ENCODE results near the gene GRIFIN.

GRIFIN gene

GRCh38 chr7:2500701-2501100 lies 24.5 kb upstream of the GRIFIN start:
- Histone ChIP-seq H3K23ac (ENCODE audit: low read length) (no peak overlapping the region), H3K79me2 (ENCODE audit: control insufficient read depth, insufficient read depth, low read length, poor library complexity) (no peaks in the 10 kb centered on the region), H2AFZ (ENCODE audit: insufficient read depth, low read length, poor library complexity) (no peak overlapping the region), H3K18ac (ENCODE audit: low read length) (no peak overlapping the region), H3K4me3 (ENCODE audit: low read depth, low read length) (no peak overlapping the region), H4K91ac (ENCODE audit: low read depth, low read length) (no peak overlapping the region), H2AK5ac (ENCODE audit: low read length) (no peak overlapping the region), H3K36me3 (ENCODE audit: control insufficient read depth in 1 of 2, insufficient read depth in 2 of 2, low read length in 2 of 2) (no peaks in the 10 kb centered on the region), H3K14ac (ENCODE audit: low read length) (no peak overlapping the region), H4K12ac (ENCODE audit: low read depth, low read length) (no peak overlapping the region), H3K27ac (ENCODE audit: low read depth, low read length) (no peak overlapping the region), H3K9me3 (ENCODE audit: insufficient read depth, low read depth, low read length) (no peaks in the 10 kb centered on the region), H3K4me1 (ENCODE audit: control insufficient read depth in 1 of 2, insufficient read depth in 2 of 2, low read length in 2 of 2) (peaks cover 0 to 4% of the 10 kb centered on the region in 2 experiments), H3K4ac (ENCODE audit: low read depth, low read length) (no peak overlapping the region), H4K8ac (ENCODE audit: low read depth, low read length) (no peak overlapping the region), H3K27me3 (ENCODE audit: insufficient read depth, low read length) (no peaks in the 10 kb centered on the region), H2BK12ac (ENCODE audit: low read length) (no peak overlapping the region), H2BK120ac (ENCODE audit: insufficient read depth, low read length, poor library complexity) (no peak overlapping the region), H3K4me2 (ENCODE audit: low read length) (no peak overlapping the region), H2BK5ac (ENCODE audit: low read depth, low read length, poor library complexity) (no peak overlapping the region), H3K79me1 (ENCODE audit: low read length) (no peaks in the 10 kb centered on the region), H3K9ac (ENCODE audit: low read length) (no peak overlapping the region)
- no peak for DNase-seq
- no CpG with 5 or more reads among the region's 12 CpGs for WGBS (ENCODE audit: extremely low coverage, insufficient coverage, insufficient read length)

- H3K23ac ChIP-seq (ENCODE audit: low read length) = no peak overlapping the region
- no peak overlapping the region for H4K12ac ChIP-seq (ENCODE audit: low read depth, low read length)
- no peak overlapping the region for H2BK120ac ChIP-seq (ENCODE audit: insufficient read depth, low read length, poor library complexity)
- no peaks in the 10 kb centered on the region for H3K79me1 ChIP-seq (ENCODE audit: low read length)
- no peak overlapping the region for H3K18ac ChIP-seq (ENCODE audit: low read length)
- no peaks in the 10 kb centered on the region for H3K36me3 ChIP-seq (ENCODE audit: control insufficient read depth in 1 of 2, insufficient read depth in 2 of 2, low read length in 2 of 2)
- H3K27ac ChIP-seq (ENCODE audit: low read depth, low read length) = no peak overlapping the region
- H3K4me3 ChIP-seq (ENCODE audit: low read depth, low read length) = no peak overlapping the region
- H4K91ac ChIP-seq (ENCODE audit: low read depth, low read length) = no peak overlapping the region
- no CpG with 5 or more reads among the region's 27 CpGs for WGBS (ENCODE audit: extremely low coverage, insufficient coverage, insufficient read length)
- H3K4me1 ChIP-seq (ENCODE audit: control insufficient read depth in 1 of 2, insufficient read depth in 2 of 2, low read length in 2 of 2) = peaks cover 0 to 4% of the 10 kb centered on the region in 2 experiments
- no peaks in the 10 kb centered on the region for H3K27me3 ChIP-seq (ENCODE audit: insufficient read depth, low read length)
- no peak for DNase-seq
- H2AFZ ChIP-seq (ENCODE audit: insufficient read depth, low read length, poor library complexity) = no peak overlapping the region
- no peaks in the 10 kb centered on the region for H3K9me3 ChIP-seq (ENCODE audit: insufficient read depth, low read depth, low read length)
- H2AK5ac ChIP-seq (ENCODE audit: low read length) = no peak overlapping the region
- H3K4ac ChIP-seq (ENCODE audit: low read depth, low read length) = no peak overlapping the region
- no peaks in the 10 kb centered on the region for H3K79me2 ChIP-seq (ENCODE audit: control insufficient read depth, insufficient read depth, low read length, poor library complexity)
- H3K14ac ChIP-seq (ENCODE audit: low read length) = no peak overlapping the region
- no peak overlapping the region for H3K4me2 ChIP-seq (ENCODE audit: low read length)
- H4K8ac ChIP-seq (ENCODE audit: low read depth, low read length) = no peak overlapping the region
- no peak overlapping the region for H2BK5ac ChIP-seq (ENCODE audit: low read depth, low read length, poor library complexity)
- H3K9ac ChIP-seq (ENCODE audit: low read length) = no peak overlapping the region
- no peak overlapping the region for H2BK12ac ChIP-seq (ENCODE audit: low read length)
These were observed 23.7 kb upstream of the GRIFIN start for GRCh38 chr7:2499719-2500430.

DNA sequence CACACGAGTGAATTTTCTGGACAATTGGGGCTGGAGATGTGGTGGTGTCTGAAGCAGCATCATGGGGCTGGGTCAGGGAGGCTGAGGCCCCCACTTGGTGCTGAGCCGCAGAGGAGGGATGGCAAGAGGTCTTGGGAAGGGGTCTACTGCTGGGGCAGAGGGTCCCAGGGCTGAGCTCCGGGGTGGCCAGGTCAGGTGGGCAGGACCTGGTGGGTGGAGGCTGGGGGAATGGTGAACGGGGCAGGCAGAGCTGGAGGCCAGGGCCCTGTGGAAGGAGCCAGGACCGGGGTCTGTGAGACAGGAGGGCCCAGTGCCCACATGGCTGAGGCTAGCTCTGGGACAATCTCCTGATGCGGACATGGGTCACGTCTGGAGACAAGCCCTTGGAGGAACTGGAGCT lies 23.0 kb upstream of the GRIFIN start:
- no peak overlapping the region for H4K12ac ChIP-seq (ENCODE audit: low read depth, low read length)
- H2AFZ ChIP-seq (ENCODE audit: insufficient read depth, low read length, poor library complexity) = no peak overlapping the region
- H3K14ac ChIP-seq (ENCODE audit: low read length) = no peak overlapping the region
- H4K91ac ChIP-seq (ENCODE audit: low read depth, low read length) = no peak overlapping the region
- WGBS (ENCODE audit: extremely low coverage, insufficient coverage, insufficient read length) = no CpG with 5 or more reads among the region's 7 CpGs
- no peak overlapping the region for H3K27ac ChIP-seq (ENCODE audit: low read depth, low read length)
- H3K9me3 ChIP-seq (ENCODE audit: insufficient read depth, low read depth, low read length) = no peaks in the 10 kb centered on the region
- H3K4me3 ChIP-seq (ENCODE audit: low read depth, low read length) = no peak overlapping the region
- no peak overlapping the region for H3K4me2 ChIP-seq (ENCODE audit: low read length)
- no peak overlapping the region for H3K4ac ChIP-seq (ENCODE audit: low read depth, low read length)
- no peak overlapping the region for H2AK5ac ChIP-seq (ENCODE audit: low read length)
- no peaks in the 10 kb centered on the region for H3K27me3 ChIP-seq (ENCODE audit: insufficient read depth, low read length)
- H2BK120ac ChIP-seq (ENCODE audit: insufficient read depth, low read length, poor library complexity) = no peak overlapping the region
- DNase-seq = no peak
- H4K8ac ChIP-seq (ENCODE audit: low read depth, low read length) = no peak overlapping the region
- no peak overlapping the region for H3K18ac ChIP-seq (ENCODE audit: low read length)
- no peaks in the 10 kb centered on the region for H3K79me2 ChIP-seq (ENCODE audit: control insufficient read depth, insufficient read depth, low read length, poor library complexity)
- H3K9ac ChIP-seq (ENCODE audit: low read length) = no peak overlapping the region
- H3K23ac ChIP-seq (ENCODE audit: low read length) = no peak overlapping the region
- H2BK12ac ChIP-seq (ENCODE audit: low read length) = no peak overlapping the region
- H2BK5ac ChIP-seq (ENCODE audit: low read depth, low read length, poor library complexity) = no peak overlapping the region
- no peaks in the 10 kb centered on the region for H3K79me1 ChIP-seq (ENCODE audit: low read length)
- peaks cover 0 to 4% of the 10 kb centered on the region in 2 experiments for H3K4me1 ChIP-seq (ENCODE audit: control insufficient read depth in 1 of 2, insufficient read depth in 2 of 2, low read length in 2 of 2)
- H3K36me3 ChIP-seq (ENCODE audit: control insufficient read depth in 1 of 2, insufficient read depth in 2 of 2, low read length in 2 of 2) = no peaks in the 10 kb centered on the region

DNA sequence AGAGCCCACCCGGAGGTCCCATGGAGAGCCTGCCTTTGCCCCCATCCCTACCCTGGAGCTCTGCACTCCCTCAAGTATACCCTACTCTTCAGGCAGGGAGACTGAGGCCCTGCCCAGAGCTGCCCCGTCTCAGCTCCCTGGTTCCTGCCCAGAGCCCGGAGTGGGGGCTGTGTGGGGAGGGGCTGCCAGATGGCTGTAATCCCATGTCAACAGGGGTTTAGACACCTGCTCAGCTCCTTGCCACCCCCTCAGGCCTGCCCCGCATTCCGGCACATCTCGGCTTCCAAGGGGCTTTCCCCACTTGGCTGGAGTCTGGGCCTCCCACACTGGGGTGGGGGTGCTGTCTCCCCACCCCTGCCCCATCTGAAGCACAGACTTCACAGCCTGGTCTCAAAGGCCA lies 22.5 kb upstream of the GRIFIN start:
- Histone ChIP-seq H3K4me1 (ENCODE audit: control insufficient read depth in 1 of 2, insufficient read depth in 2 of 2, low read length in 2 of 2) (peaks cover 0 to 4% of the 10 kb centered on the region in 2 experiments), H3K23ac (ENCODE audit: low read length) (no peak overlapping the region), H3K79me1 (ENCODE audit: low read length) (no peaks in the 10 kb centered on the region), H3K27me3 (ENCODE audit: insufficient read depth, low read length) (no peaks in the 10 kb centered on the region), H2AK5ac (ENCODE audit: low read length) (no peak overlapping the region), H3K14ac (ENCODE audit: low read length) (no peak overlapping the region), H2BK120ac (ENCODE audit: insufficient read depth, low read length, poor library complexity) (no peak overlapping the region), H2AFZ (ENCODE audit: insufficient read depth, low read length, poor library complexity) (no peak overlapping the region), H3K4ac (ENCODE audit: low read depth, low read length) (no peak overlapping the region), H2BK12ac (ENCODE audit: low read length) (no peak overlapping the region), H4K12ac (ENCODE audit: low read depth, low read length) (no peak overlapping the region), H3K27ac (ENCODE audit: low read depth, low read length) (no peak overlapping the region), H3K4me3 (ENCODE audit: low read depth, low read length) (no peak overlapping the region), H3K9ac (ENCODE audit: low read length) (no peak overlapping the region), H3K4me2 (ENCODE audit: low read length) (no peak overlapping the region), H4K91ac (ENCODE audit: low read depth, low read length) (no peak overlapping the region), H3K9me3 (ENCODE audit: insufficient read depth, low read depth, low read length) (no peaks in the 10 kb centered on the region), H3K36me3 (ENCODE audit: control insufficient read depth in 1 of 2, insufficient read depth in 2 of 2, low read length in 2 of 2) (no peaks in the 10 kb centered on the region), H3K79me2 (ENCODE audit: control insufficient read depth, insufficient read depth, low read length, poor library complexity) (no peaks in the 10 kb centered on the region), H4K8ac (ENCODE audit: low read depth, low read length) (no peak overlapping the region), H3K18ac (ENCODE audit: low read length) (no peak overlapping the region), H2BK5ac (ENCODE audit: low read depth, low read length, poor library complexity) (no peak overlapping the region)
- WGBS (ENCODE audit: extremely low coverage, insufficient coverage, insufficient read length) = no CpG with 5 or more reads among the region's 6 CpGs
- DNase-seq = no peak

Data from trophoblast cell (in vitro differentiated cells and primary cell).